Transverse colon (tissue), 4 donors: ENCODE results near the gene LACC1. TPM values are rescaled to one million over a fixed set of nuclear protein-coding genes. Genes with fewer than 3 reads are reported as not detected.

Experiments
- DNase-seq: peaks from one replicate; pipeline ENCODE4 v3.0.0-alpha.2; 2019
- H3K27ac ChIP-seq, 4 donors: fragments of 200-600 bp; sonication (generic); 2 replicates each; pipeline ENCODE4 v1.5.1; 2016 to 2018; ENCODE audit warnings: inconsistent platforms in 4 of 4
- H3K27me3 ChIP-seq: fragments of 200-600 bp; sonication (generic); 2 replicates; pipeline ENCODE4 v1.5.1; 2017; ENCODE audit warnings: inconsistent platforms
- H3K36me3 ChIP-seq, 4 donors: fragments of 200-600 bp; sonication (generic); 2 replicates each; pipeline ENCODE4 v1.5.1; 2017 to 2019; ENCODE audit warnings: inconsistent platforms in 4 of 4
- H3K4me1 ChIP-seq, 4 donors: fragments of 200-600 bp; sonication (generic); 2 replicates each; pipeline ENCODE4 v1.5.1; 2017 to 2020; ENCODE audit warnings: inconsistent platforms in 4 of 4
- H3K4me3 ChIP-seq, 4 donors: fragments of 200-600 bp; sonication (generic); 1 replicate in 1 of 4; 2 replicates in 3 of 4; pipeline versions ENCODE4 v1.5.1 to v1.6.1; 2017 to 2019; ENCODE audit warnings: inconsistent platforms in 4 of 4
- H3K9me3 ChIP-seq, 2 donors: fragments of 200-600 bp; sonication (generic); 2 replicates each; pipeline ENCODE4 v1.5.1; 2017 to 2019; ENCODE audit warnings: inconsistent platforms in 2 of 2
- EP300 ChIP-seq: sonication (generic); formaldehyde crosslinking; IDR thresholded peaks from one replicate; pipeline ENCODE4 v1.6.1; 2017; ENCODE audit warnings: antibody characterized with exemption, low read depth
- POLR2A ChIP-seq: fragments of 450-650 bp; IDR thresholded peaks from one replicate; pipeline ENCODE4 v1.6.1; 2016; ENCODE audit warnings: antibody characterized with exemption, mild to moderate bottlenecking, moderate library complexity
- POLR2AphosphoS5 ChIP-seq, 3 donors: sonication (generic); formaldehyde crosslinking; IDR thresholded peaks; one replicate each; pipeline ENCODE4 v1.6.1; 2016; ENCODE audit warnings: antibody characterized with exemption in 3 of 3
- WGBS, 2 donors: methylation state at CpG; one replicate each; pipeline ENCODE4 v1.1.5; 2018; ENCODE audit warnings: low coverage in 1 of 2; 5-methylcytosine and 5-hydroxymethylcytosine counted together
- in situ Hi-C, 4 donors: fragments of 200-750 bp; cut with MboI; loops; one replicate each; pipeline versions ENCODE4 v1.15.0 to v1.15.1; 2017; ENCODE audit warnings: low sequenced_read_pairs in 3 of 4, low pct_ligation_motif_present in 1 of 4, low pct_unique_long_range_greater_than_20kb in 1 of 4
- intact Hi-C: fragments of 100-400 bp; cut with DNase I; formaldehyde crosslinking; loops from one replicate; pipeline ENCODE4 v1.15.1; 2023; ENCODE audit warnings: low total_unique reads
- total RNA-seq, 4 donors: library from RNA; depleted of rRNA; stranded (reverse); fragments of >200 nt; gene quantifications; one replicate each; pipeline ENCODE4 v1.1.0, GENCODE V29; 2016
- TF ChIP-seq, protein P1 (sequence below), 5 experiments: fragments of 200-600 bp in 3 of 5; fragments of 450-650 bp in 2 of 5; sonication (generic) in 3 of 5; IDR thresholded peaks; 1 replicate in 2 of 5; 2 replicates in 3 of 5; pipeline ENCODE4 v1.5.1; 2016 to 2017; ENCODE audit warnings: antibody characterized with exemption in 5 of 5, inconsistent platforms in 3 of 5, mild to moderate bottlenecking in 2 of 5, moderate library complexity in 1 of 5

LACC1 gene
- total RNA-seq: 10 to 100 TPM in 3 of 4 donors, 1 to 10 TPM in 1; 5.6 to 16.1 (median 11.8) TPM

- intact Hi-C loops: loop anchor here (10.0 kb wide), 1 partner anchor 1085 kb away; no protein-coding TSS in a partner anchor
- TF ChIP-seq, protein P1, sequence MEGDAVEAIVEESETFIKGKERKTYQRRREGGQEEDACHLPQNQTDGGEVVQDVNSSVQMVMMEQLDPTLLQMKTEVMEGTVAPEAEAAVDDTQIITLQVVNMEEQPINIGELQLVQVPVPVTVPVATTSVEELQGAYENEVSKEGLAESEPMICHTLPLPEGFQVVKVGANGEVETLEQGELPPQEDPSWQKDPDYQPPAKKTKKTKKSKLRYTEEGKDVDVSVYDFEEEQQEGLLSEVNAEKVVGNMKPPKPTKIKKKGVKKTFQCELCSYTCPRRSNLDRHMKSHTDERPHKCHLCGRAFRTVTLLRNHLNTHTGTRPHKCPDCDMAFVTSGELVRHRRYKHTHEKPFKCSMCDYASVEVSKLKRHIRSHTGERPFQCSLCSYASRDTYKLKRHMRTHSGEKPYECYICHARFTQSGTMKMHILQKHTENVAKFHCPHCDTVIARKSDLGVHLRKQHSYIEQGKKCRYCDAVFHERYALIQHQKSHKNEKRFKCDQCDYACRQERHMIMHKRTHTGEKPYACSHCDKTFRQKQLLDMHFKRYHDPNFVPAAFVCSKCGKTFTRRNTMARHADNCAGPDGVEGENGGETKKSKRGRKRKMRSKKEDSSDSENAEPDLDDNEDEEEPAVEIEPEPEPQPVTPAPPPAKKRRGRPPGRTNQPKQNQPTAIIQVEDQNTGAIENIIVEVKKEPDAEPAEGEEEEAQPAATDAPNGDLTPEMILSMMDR (IDR thresholded peaks at IDR 0.05): no peak
- TF ChIP-seq POLR2A (no peak), POLR2AphosphoS5 (IDR thresholded peaks at IDR 0.05) (no peak), EP300 (no peak)
- Histone ChIP-seq H3K9me3 (no peaks in the 10 kb centered on the region), H3K36me3 (no peaks in the 10 kb centered on the region), H3K4me1 (peaks cover 3 to 26% (median 17%) of the 10 kb centered on the region in 4 donors), H3K27ac (peak within 1 kb of the TSS; percentile 95 to 97 (median 96)), H3K4me3 (peak within 1 kb of the TSS; percentile 73 to 93 (median 78)), H3K27me3 (no peaks in the 10 kb centered on the region)
- DNase-seq: peak; percentile 69
- in situ Hi-C loops: loop anchor here in 1 of 4 donors (10.0 kb wide), 1 partner anchor 905 kb away; no protein-coding TSS in a partner anchor
- WGBS, 2 donors: 1% methylated on average over 23 of the region's 48 CpGs; no CpG with 5 or more reads in 1 of the 2 donors
Observed at GRCh38 chr13:43879755-43880181, at the start of gene LACC1. Gene LACC1 (plus strand): TSS chr13:43879904. CDS start chr13:43880986, 1,082 bp downstream.

DNA sequence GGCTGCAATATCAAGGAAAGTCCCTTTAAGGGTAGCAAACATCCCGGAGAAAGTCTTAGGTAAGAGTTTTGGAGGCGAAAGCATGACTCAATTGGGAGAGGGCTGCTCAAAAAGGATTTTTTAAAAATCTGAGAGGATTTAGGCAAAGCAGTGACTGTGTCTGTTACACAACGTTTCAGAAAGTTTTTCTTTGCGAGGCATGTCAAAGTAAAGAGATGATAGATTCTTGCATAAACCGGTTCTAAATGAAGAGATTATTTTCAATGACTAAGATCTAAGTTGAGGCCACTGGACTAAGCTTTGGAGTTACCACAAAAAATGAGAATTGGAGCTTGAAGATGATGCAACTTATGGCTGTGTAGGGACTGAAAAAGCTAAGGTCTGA lies 49.2 kb upstream of the LACC1 start:
- H3K27ac ChIP-seq: no peak overlapping the region
- H3K9me3 ChIP-seq: no peaks in the 10 kb centered on the region
- no peak overlapping the region for H3K4me3 ChIP-seq
- TF ChIP-seq EP300 (no peak), POLR2A (no peak), POLR2AphosphoS5 (IDR thresholded peaks at IDR 0.05) (no peak)
- TF ChIP-seq, protein P1 (IDR thresholded peaks at IDR 0.05): no peak
- no peaks in the 10 kb centered on the region for H3K27me3 ChIP-seq
- in situ Hi-C loops: no loop called here
- no peaks in the 10 kb centered on the region for H3K36me3 ChIP-seq
- intact Hi-C loops: no loop called here
- no peak for DNase-seq
- WGBS, 2 donors: 56 to 67% methylated on average over 5 of the region's 5 CpGs
- H3K4me1 ChIP-seq: no peaks in the 10 kb centered on the region

DNA sequence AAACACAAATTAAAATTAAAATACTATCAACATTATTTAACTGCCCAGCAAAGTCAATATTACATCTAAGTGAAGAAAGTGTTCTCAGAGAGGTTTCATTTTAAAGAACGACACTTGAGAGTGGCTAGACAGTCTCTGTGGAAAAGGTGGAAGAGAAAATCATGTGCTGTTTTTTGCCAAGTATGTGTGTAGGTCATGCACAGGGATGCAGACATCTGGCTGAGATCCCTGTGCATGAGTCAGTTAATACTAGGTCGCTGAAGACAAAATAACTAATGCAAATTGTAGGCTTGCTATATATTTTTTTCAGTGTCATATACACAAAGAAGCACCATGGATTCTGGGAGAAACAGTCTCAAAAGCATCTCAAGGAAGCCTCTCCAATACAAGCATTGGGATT lies 48.6 kb upstream of the LACC1 start:
- in situ Hi-C loops (no loop called here), intact Hi-C loops (no loop called here)
- Histone ChIP-seq H3K4me3 (no peak overlapping the region), H3K36me3 (no peaks in the 10 kb centered on the region), H3K27me3 (no peaks in the 10 kb centered on the region), H3K27ac (no peak overlapping the region), H3K9me3 (no peaks in the 10 kb centered on the region), H3K4me1 (no peaks in the 10 kb centered on the region)
- WGBS, 2 donors: 69 to 86% methylated on average over 1 to 2 of the region's 2 CpGs
- no peak for DNase-seq
- no peak for TF ChIP-seq EP300
- TF ChIP-seq POLR2A: no peak
- no peak for TF ChIP-seq POLR2AphosphoS5 (IDR thresholded peaks at IDR 0.05)
- TF ChIP-seq, protein P1 (IDR thresholded peaks at IDR 0.05): no peak

- Histone ChIP-seq H3K9me3 (no peaks in the 10 kb centered on the region), H3K4me3 (no peak overlapping the region), H3K27ac (no peak overlapping the region), H3K27me3 (no peaks in the 10 kb centered on the region), H3K4me1 (no peaks in the 10 kb centered on the region), H3K36me3 (no peaks in the 10 kb centered on the region)
- WGBS, 2 donors: 94 to 96% methylated on average over 2 of the region's 2 CpGs
- no peak for DNase-seq
- in situ Hi-C loops: no loop called here
- TF ChIP-seq POLR2A (no peak), EP300 (no peak), POLR2AphosphoS5 (IDR thresholded peaks at IDR 0.05) (no peak)
- TF ChIP-seq, protein P1 (IDR thresholded peaks at IDR 0.05): no peak
- intact Hi-C loops: no loop called here
Observed at GRCh38 chr13:43835701-43836100, 44.0 kb upstream of the LACC1 start.
